Ureter (tissue), 1 donor: ENCODE data around the gene LRP2. TPM values are rescaled to one million over a fixed set of nuclear protein-coding genes. Genes with fewer than 3 reads are reported as not detected.

ENCODE experiments used
- DNase-seq: peaks from one replicate; pipeline ENCODE4 v3.0.0-alpha.2; 2020; ENCODE audit warnings: low spot score
- total RNA-seq: library from RNA; stranded (reverse); gene quantifications from one replicate; pipeline ENCODE4 v1.2.4, GENCODE V29; 2023
- donor health status: DM: yes; HTN: yes; CAD: no.

The LRP2 gene
- total RNA-seq, 1 donor from 2014 or later, result 0.13 TPM

DNA sequence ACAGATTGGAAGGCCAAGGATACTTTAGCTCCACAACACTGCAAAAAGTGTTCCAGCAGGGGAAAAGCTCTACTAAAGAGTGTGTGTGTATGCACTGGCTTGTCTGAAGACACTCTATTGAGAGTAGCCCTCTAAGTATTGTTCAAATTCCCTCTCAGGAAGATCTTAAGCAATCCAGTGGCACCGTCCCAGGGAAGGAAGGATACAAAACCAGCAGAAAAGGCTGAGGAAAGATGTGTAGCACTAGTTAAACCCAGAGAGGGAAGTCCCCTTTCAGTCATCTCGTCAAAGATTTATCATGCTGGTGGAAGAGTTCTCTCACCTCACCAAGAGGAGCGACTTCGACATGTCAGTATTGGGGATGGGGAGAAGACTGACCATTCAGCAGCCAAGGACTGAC lies 242.5 kb downstream of the LRP2 start:
- no peak for DNase-seq

- DNase-seq, result no peak
Measured at GRCh38 chr2:169119123-169119760, 243.1 kb downstream of the LRP2 start.

- no peak for DNase-seq
Measured at GRCh38 chr2:169118060-169118459, 244.3 kb downstream of the LRP2 start.

DNA sequence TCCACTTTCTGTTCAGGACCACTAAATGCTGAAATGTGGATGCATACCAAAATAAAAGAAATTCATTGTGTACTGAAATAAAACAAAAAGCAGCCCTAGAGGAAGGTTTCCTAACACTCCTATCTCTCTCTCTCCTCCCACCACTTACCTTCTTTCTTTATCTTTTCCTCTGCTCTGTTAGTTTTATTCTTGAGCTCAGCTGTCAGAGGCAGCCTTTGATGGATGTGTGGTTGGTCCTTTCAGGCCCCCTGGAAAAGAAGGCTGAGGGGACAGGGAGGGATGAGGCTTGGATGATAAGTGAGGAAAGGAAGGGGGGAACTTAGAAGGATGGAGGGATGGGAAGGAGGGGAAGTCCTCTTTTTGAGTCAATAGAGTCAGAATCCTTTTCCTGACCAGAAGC lies 245.3 kb downstream of the LRP2 start:
- no peak for DNase-seq

- no peak for DNase-seq
Measured at GRCh38 chr2:169116327-169116726, 246.0 kb downstream of the LRP2 start.

- DNase-seq, result no peak
Measured at GRCh38 chr2:169114056-169114455, 248.3 kb downstream of the LRP2 start.

DNA sequence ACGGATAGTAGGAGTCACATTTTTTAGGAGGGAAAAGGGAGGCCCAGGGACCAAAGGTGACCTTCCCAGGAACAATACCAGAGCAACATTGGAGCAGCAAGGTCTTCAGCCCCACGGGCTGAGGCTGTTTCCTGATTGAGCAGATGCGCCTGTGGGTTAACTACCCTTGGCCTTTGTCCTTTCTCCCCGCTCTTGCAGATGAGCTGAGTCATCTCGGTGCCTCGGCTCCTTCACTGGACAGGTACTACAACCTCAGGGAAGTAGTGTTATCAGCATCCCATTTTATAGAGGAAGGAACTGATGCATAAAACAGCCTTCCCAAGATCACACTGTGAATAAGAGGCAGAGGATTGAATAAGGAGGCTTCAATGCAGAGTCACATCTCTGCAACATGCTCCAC lies 249.5 kb downstream of the LRP2 start:
- no peak for DNase-seq

DNA sequence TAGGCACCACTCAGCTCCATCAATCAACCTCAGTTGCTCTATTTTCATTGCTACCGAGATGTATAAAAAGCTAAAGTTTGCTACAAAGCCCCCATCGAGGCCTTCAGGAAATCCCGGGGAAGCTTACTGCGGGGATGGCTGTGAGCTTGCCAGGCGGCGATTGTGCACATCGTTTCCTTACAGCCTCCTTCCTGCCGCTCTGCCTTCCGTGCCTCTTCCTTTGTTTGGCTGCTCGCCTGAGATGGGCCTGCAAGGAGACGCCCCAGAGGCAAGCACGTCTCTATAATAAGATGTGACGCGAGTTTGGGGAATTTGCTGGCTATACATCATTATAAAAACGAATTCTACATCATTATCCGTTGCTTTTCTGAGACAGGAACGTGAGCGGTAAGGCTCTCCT lies 251.4 kb downstream of the LRP2 start:
- DNase-seq, result no peak

DNA sequence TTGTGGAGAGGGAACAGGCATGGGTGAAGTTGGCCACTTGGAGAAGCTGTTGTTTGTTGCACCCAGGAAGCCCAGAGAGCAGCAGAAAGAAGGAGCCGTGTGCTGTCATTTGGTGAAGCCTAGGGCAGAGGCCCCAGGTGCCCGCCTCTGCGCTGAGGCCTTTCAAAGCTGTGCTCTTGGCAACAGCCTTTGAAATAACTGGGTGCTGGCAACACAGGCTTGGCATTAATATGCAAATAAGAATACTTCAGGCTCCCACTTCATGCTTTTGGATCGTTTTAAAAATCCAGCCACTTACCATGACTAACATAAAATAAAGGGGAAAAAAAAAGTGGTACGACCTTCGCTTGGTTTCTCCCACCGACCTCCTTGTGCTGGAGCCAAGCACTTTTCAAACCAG lies 251.9 kb downstream of the LRP2 start:
- no peak for DNase-seq

DNA sequence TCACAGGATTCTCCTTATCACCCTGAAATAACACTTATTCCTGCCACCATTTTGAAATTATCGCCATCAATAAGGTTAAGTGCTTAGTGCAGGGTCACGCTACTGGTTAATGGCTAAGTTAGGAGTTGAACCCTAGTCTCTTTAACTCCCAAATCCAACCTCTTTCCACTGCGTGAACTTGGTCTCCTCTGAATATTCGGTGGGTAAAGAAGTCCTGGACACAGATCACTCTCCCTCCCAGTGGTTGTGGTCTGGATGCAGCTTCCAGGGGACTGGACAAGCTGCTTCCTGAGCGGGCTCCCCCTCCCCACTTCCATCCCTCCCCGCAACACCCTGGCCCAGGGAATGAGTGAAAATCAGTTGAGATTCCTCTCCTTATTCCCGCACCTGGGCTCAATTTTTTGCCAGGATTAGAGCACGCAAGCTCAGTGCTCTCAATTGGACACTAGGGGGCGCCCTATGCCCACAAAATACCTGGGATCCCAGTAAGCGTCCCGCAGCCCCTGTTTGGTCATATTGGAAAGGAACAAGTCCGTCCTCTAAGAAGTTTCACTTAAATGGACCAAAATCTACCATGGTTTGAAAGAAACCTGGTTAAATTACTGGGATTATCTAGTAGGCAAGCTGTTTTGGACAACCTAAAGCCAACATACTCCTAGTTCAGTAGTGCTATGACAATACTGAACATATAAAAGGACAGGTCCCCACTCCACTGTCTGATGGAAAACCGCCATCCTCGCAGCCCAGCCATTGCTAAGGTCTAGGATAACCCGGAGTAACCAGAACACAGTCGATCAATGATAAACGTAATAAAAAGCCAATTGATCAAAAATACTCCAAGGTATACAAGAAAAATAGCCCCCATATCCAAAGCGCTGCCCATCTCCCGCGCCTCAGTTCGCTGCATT lies 252.6 kb downstream of the LRP2 start:
- DNase-seq, result peak; percentile 81

DNA sequence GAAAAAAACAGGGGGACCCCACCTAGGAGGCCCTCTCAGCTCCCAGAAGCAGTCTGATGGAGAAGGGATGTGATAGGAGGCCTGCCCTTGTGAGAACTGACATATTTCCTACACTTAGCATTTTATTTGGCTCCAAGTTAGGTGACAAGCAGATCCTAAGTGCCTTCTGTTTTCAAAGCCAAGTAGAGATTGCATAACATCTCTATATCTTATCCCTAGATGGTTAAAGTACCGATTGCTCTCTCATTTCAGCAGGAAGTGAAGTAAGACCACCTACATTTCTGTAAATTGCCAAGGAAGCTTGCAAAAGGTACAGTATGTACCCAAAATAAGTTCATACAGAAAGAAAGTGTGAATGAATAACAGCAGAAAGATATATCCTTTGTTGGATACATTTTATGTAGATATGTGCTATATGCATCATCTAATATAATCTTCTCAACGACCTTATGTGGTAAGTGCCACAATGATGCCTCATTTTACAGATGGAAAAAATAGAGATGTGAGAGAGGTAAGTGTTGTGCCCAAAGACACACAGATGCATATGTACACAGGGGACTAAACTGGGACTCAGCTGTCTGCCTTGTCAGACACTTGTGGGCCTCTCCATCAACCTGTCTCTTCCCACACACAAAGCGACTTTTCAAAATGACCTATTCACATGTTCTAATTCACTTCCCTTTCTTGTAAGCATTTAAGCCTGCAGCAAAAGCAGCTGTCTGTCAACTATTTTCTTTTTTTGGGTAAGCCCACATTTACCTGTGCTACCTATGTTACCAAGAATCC lies 254.0 kb downstream of the LRP2 start:
- no peak for DNase-seq

DNA sequence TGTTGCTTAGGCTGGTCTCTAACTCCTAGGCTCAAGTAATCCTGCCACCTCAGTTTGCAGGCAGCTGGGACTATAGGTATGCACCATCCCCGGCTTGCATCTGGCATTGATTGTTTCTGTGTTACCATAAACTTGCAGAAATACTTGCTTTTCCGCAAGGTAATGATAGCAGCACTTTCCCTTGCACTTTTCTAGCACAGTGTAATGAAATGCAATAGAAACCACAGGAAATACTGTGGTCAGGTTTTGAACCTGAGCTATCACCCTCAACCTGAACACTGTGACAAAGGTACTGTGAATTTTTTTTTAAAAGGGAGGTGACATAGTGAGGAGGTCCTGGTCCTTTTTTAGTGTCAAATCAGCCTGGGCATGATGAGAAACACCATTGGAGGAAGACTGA lies 254.7 kb downstream of the LRP2 start:
- DNase-seq, result no peak

DNA sequence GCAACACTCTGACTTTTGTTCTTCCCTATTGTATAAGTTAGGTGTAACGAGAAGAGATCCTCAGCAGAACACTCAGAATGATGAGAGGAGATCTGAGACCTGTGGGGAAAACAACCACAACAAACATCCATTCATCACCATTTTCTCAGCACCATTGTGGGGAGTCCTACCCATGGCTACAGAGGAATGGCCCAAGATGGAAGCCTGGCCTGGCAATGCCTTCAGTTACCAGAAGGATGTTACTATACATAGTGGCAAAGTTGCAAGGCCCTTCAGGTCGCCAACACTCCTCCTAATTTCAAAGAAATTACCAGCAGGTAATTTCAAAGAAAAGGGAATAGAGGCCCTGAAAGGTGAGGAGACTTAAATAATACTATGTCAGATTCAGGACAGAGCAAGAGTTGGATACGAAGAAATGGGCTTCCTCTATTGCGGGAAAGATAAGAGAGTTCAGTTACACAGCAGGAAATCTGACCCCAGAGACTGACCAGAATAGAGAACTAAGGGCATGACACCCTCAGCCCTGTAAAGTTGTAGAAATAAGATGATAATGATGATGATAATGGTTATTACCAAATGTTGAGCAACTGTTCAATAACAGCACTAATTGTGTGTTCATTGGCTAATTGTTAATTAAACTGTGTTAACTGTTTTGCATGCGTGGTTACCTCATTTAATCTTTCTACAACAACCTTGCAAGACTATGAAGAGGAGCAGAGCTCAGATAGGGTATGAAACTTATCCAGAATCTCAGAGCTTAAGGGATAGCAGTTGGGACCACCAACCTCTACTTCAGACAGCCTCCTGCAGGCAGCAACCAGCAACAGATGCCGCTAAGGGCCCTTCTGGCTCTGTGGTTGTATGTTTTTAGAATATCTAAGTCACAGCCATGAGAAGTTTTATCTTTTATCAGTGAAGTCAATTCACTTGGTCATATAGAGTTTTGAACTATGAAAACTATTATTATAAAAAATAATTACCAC lies 255.5 kb downstream of the LRP2 start:
- DNase-seq, result no peak

GRCh38 chr2:169106134-169106533 lies 256.2 kb downstream of the LRP2 start:
- no peak for DNase-seq

DNA sequence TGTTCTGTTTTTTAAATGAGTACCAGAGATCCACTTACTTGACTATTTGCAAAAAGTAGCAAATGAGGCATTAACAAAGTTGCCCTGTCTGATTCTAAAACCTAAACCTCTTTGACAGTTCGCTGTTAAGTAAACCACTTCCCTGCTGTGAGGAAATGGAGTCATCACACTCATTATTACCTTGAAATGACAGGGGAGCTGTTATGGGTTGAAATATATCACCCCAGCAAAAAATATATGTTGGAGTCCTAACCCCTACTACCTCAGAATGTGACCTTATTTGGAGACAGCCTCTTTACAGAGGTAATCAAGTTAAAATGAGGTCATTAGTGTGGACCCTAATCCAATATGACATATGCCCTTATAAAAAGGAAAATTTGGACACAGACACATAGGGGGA lies 256.9 kb downstream of the LRP2 start:
- no peak for DNase-seq

DNA sequence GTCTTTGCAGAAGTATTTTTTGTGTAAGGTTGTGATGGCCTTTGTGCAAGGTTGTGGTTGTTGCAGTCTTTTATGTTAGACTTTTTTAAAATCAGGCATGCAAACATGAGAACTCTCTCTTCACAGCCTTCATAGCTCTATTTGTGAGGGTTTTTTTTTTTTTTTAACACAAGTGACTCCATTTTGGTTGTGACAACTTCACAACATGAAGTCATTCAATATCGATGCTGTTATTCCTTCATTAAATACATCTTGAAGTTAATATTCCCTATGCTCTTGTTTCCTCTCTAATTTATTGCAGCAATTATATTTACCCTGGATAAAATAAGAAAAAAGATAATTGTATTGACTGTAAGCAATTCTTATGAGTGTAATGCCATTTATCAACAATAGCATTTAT lies 257.5 kb downstream of the LRP2 start:
- no peak for DNase-seq

GRCh38 chr2:169095621-169096105 lies 266.7 kb downstream of the LRP2 start:
- no peak for DNase-seq

- DNase-seq, result no peak
Measured at GRCh38 chr2:169094676-169095075, 267.7 kb downstream of the LRP2 start.

DNA sequence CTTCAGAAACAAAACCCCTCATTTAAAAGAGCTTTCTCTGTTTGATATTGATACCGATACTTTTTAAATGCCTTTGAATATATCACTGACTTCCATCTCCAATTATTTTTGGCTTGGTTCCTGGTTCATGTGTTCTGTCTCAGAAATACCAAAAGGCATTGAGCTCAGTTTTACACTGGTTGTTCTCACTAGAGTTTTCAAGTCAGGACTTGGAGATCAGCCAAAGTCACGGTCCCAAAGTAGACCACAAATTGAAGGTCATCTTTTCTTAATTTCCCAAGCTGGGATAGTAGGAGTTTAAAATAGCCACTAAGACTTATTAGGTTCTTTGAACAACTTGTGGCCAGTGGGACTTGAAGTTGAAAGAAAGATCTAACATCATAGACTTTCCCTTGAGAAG lies 268.8 kb downstream of the LRP2 start:
- DNase-seq, result no peak

DNA sequence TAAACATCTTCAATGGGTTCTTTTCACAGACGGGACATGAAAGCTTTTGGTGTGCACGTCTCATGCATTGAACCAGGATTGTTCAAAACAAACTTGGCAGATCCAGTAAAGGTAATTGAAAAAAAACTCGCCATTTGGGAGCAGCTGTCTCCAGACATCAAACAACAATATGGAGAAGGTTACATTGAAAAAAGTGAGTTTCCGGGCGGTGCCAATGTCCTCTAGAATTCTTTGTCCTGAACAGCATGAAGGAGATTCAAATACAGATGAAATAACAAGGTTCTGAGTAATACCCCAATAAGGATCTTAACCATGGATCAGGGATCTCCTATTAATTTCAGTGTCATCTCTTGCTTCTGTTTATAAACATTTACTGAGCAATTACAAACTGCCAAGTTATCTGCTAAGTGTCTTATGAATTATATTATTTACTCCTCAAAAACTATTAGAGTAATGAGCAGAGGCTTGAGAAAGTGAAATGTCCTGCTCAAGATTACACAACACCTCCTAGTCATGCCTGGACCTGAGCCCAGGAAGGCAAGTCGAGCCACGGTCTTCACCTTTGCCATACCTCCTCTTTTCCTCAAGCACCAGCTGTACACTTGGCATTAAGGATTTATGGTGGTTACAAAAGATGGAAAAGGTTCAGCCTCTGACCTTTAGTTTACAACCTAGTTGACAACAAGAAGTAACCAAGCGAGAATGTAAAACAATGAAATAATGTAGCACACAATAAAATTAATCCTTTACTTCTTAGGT lies 270.4 kb downstream of the LRP2 start:
- peak; percentile 77 for DNase-seq
